ENCODE results near the gene E4F1. TPM values are rescaled to one million over a fixed set of nuclear protein-coding genes. Genes with fewer than 3 reads are reported as not detected.

The E4F1 gene
- total RNA-seq, 1 donor from 2014 or later: 12.5 TPM

DNA sequence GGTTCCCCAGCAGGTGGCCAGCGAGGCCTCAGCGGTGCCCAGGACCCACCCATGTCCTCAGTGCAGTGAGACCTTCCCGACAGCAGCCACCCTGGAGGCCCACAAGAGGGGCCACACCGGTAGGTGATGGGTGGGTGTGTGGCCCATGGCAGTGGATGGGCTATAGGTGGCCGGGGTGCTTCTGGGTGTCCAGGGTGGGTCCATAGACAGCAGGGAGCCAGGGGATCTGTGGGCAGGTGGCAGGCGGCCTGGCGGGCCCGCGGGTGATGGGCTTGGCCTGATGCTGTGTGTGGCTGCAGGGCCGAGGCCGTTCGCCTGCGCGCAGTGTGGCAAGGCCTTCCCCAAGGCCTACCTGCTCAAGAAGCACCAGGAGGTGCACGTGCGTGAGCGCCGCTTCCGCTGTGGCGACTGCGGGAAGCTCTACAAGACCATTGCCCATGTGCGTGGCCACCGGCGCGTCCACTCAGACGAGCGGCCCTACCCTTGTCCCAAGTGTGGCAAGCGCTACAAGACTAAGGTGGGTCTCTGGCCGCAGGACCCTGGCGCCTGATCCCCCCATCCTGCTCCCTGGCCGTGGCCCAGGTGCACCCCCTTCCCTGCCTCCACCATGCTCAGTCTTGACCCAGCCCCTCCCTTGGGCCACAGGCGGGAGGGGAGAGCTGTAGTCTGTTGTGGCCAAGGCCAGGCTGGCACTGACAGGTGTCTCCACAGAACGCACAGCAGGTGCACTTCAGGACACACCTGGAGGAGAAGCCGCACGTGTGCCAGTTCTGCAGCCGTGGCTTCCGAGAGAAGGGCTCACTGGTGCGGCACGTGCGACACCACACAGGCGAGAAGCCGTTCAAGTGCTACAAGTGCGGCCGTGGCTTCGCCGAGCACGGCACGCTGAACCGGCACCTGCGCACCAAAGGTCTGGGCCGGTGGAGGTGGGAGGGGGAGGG is 10.8 kb downstream of the E4F1 start:
- peaks cover 56 to 58% (median 57%) of the 10 kb centered on the region in 3 donors for H3K36me3 ChIP-seq (ENCODE audit: control insufficient read depth in 3 of 3, insufficient read depth in 3 of 3, low read length in 3 of 3)
- no peak overlapping the region for H3K27ac ChIP-seq (ENCODE audit: low read depth, low read length)
- H3K27me3 ChIP-seq (ENCODE audit: control insufficient read depth in 3 of 3, insufficient read depth in 3 of 3, low read length in 3 of 3): peaks cover 12 to 26% (median 17%) of the 10 kb centered on the region in 3 donors

DNA sequence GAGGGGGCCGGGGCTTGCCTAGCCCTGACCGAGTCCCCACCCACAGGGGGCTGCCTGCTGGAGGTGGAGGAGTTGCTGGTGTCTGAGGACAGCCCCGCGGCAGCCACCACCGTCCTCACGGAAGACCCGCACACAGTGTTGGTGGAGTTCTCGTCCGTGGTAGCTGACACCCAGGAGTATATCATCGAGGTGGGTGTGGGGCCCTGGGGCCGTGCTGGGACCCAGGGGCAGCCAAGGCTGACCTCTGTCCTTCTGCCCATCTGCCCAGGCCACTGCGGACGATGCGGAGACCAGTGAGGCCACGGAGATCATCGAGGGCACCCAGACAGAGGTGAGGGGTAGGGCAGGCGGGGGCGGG is 11.4 kb downstream of the E4F1 start:
- Histone ChIP-seq H3K27ac (ENCODE audit: low read depth, low read length) (no peak overlapping the region), H3K9ac (ENCODE audit: low read depth in 1 of 3, low read length in 3 of 3) (no peak overlapping the region), H3K36me3 (ENCODE audit: control insufficient read depth in 3 of 3, insufficient read depth in 3 of 3, low read length in 3 of 3) (peaks cover 53 to 58% (median 57%) of the 10 kb centered on the region in 3 donors), H3K9me3 (ENCODE audit: control insufficient read depth in 3 of 3, low read length in 3 of 3) (no peaks in the 10 kb centered on the region), H3K4me1 (ENCODE audit: control insufficient read depth in 3 of 3, insufficient read depth in 3 of 3, low read length in 3 of 3) (peaks cover 12 to 15% (median 12%) of the 10 kb centered on the region in 3 donors), H3K27me3 (ENCODE audit: control insufficient read depth in 3 of 3, insufficient read depth in 3 of 3, low read length in 3 of 3) (peaks cover 12 to 26% (median 17%) of the 10 kb centered on the region in 3 donors), H3K4me3 (ENCODE audit: low read length in 3 of 3) (no peak overlapping the region)

More for the DNA sequence above, 10.8 kb downstream of the E4F1 start:
- no peak overlapping the region for H3K9ac ChIP-seq (ENCODE audit: low read depth in 1 of 3, low read length in 3 of 3)
- peaks cover 12 to 15% (median 12%) of the 10 kb centered on the region in 3 donors for H3K4me1 ChIP-seq (ENCODE audit: control insufficient read depth in 3 of 3, insufficient read depth in 3 of 3, low read length in 3 of 3)
- H3K9me3 ChIP-seq (ENCODE audit: control insufficient read depth in 3 of 3, low read length in 3 of 3): no peaks in the 10 kb centered on the region
- no peak overlapping the region for H3K4me3 ChIP-seq (ENCODE audit: low read length in 3 of 3)

DNA sequence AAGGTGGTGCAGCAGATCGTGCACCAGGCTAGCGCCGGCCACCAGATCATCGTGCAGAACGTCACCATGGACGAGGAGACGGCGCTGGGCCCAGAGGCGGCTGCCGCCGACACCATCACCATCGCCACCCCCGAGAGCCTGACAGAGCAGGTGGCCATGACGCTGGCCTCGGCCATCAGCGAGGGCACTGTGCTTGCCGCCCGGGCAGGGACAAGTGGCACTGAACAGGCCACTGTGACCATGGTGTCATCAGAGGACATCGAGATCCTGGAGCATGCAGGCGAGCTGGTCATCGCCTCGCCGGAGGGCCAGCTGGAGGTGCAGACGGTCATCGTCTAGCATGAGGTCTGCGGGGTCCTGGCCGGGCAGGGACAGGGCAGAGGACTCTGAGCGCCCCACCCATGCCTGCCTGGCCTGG is 11.9 kb downstream of the E4F1 start:
- no peak overlapping the region for H3K9ac ChIP-seq (ENCODE audit: low read depth in 1 of 3, low read length in 3 of 3)
- H3K27ac ChIP-seq (ENCODE audit: low read depth, low read length): no peak overlapping the region
- H3K27me3 ChIP-seq (ENCODE audit: control insufficient read depth in 3 of 3, insufficient read depth in 3 of 3, low read length in 3 of 3): peaks cover 12 to 26% (median 17%) of the 10 kb centered on the region in 3 donors
- peaks cover 50 to 55% (median 54%) of the 10 kb centered on the region in 3 donors for H3K36me3 ChIP-seq (ENCODE audit: control insufficient read depth in 3 of 3, insufficient read depth in 3 of 3, low read length in 3 of 3)
- peaks cover 12 to 15% (median 12%) of the 10 kb centered on the region in 3 donors for H3K4me1 ChIP-seq (ENCODE audit: control insufficient read depth in 3 of 3, insufficient read depth in 3 of 3, low read length in 3 of 3)
- no peak overlapping the region for H3K4me3 ChIP-seq (ENCODE audit: low read length in 3 of 3)
- no peaks in the 10 kb centered on the region for H3K9me3 ChIP-seq (ENCODE audit: control insufficient read depth in 3 of 3, low read length in 3 of 3)

DNA sequence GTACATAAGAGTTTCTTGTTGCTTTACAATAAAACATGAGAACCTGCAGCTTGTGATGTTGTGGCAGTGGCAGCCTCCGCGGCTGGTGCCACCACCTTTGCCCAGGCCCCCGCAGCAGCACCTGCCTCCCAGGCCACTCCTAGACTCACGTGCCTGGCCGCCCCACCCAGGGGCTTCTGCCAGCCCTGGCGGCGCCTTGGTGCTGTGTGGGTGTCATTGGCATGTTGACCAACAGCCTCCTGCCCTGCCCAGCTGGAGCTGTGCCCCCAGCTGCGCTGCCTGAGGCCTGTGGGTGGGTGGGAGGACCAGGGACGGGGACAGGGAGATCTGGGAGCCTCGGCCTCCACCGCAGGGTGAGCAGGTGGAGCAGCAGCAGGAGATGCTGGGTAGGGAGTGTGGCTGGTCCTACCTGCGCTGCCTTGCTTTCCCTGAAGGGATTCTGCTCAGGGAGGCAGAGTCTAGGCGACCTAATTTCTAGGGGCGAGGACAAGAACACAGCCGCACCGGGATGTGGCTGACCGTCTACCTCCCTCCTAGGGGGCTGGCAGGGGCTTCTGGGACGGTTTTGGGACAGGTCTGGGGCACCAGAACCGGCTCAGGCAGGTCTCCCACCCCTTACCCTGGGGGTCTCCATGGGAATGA is 12.4 kb downstream of the E4F1 start:
- peaks cover 49 to 51% (median 50%) of the 10 kb centered on the region in 3 donors for H3K36me3 ChIP-seq (ENCODE audit: control insufficient read depth in 3 of 3, insufficient read depth in 3 of 3, low read length in 3 of 3)
- no peak overlapping the region for H3K4me3 ChIP-seq (ENCODE audit: low read length in 3 of 3)

DNA sequence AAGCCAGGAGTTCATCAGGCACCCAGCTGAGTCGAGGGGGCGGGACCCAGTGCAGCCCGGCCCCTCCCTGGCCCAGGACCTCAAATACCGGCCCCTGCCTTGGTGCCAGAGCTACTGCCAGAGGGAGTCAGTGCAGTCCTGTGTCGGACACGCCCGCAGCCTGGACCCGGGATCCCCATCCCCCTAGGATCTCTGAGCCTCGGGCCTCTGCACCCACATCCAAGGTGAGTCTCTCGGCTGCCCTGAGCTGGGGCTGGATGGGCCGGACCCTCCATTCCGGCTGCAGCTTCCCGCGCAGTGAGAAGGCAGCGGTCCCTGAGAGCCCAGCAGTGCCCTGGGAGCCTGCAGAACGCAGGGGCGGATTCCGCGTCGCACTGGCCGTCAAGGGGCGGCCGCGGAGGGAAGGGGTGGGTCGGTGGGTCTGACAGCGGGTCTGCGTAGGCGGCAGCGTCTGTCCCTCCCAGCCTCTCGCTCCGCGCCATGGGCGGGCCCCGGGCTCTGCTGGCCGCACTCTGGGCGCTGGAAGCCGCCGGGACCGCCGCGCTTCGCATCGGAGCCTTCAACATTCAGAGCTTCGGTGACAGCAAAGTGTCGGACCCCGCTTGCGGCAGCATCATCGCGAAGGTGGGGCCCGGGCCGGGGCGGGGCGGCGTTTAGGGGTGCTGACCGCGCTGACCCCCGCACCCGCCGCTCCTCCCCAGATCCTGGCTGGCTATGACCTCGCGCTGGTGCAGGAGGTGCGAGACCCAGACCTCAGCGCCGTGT is 13.1 kb downstream of the E4F1 start, which contains the start of gene DNASE1L2:
Gene DNASE1L2 (plus strand): TSS at position 108 of the 765 bp plus-strand sequence. CDS start 373 bp downstream, at position 481.
- H3K4me3 ChIP-seq (ENCODE audit: low read length in 3 of 3): peak within 1 kb of the TSS in 1 of 3 donors; percentile 6
- H3K4me1 ChIP-seq (ENCODE audit: control insufficient read depth in 3 of 3, insufficient read depth in 3 of 3, low read length in 3 of 3): peaks cover 12 to 15% (median 12%) of the 10 kb centered on the region in 3 donors
- H3K9ac ChIP-seq (ENCODE audit: low read depth in 1 of 3, low read length in 3 of 3): peak within 1 kb of the TSS in 1 of 3 donors; percentile 60
- H3K36me3 ChIP-seq (ENCODE audit: control insufficient read depth in 3 of 3, insufficient read depth in 3 of 3, low read length in 3 of 3): peaks cover 44 to 50% (median 44%) of the 10 kb centered on the region in 3 donors
- H3K9me3 ChIP-seq (ENCODE audit: control insufficient read depth in 3 of 3, low read length in 3 of 3): no peaks in the 10 kb centered on the region
- peaks cover 12 to 26% (median 17%) of the 10 kb centered on the region in 3 donors for H3K27me3 ChIP-seq (ENCODE audit: control insufficient read depth in 3 of 3, insufficient read depth in 3 of 3, low read length in 3 of 3)
- H3K27ac ChIP-seq (ENCODE audit: low read depth, low read length): no peak within 1 kb of the TSS

More for the DNA sequence above, 12.4 kb downstream of the E4F1 start:
- Histone ChIP-seq H3K9ac (ENCODE audit: low read depth in 1 of 3, low read length in 3 of 3) (no peak overlapping the region), H3K9me3 (ENCODE audit: control insufficient read depth in 3 of 3, low read length in 3 of 3) (no peaks in the 10 kb centered on the region), H3K4me1 (ENCODE audit: control insufficient read depth in 3 of 3, insufficient read depth in 3 of 3, low read length in 3 of 3) (peaks cover 12 to 15% (median 12%) of the 10 kb centered on the region in 3 donors), H3K27me3 (ENCODE audit: control insufficient read depth in 3 of 3, insufficient read depth in 3 of 3, low read length in 3 of 3) (peaks cover 12 to 26% (median 17%) of the 10 kb centered on the region in 3 donors), H3K27ac (ENCODE audit: low read depth, low read length) (no peak overlapping the region)

DNA sequence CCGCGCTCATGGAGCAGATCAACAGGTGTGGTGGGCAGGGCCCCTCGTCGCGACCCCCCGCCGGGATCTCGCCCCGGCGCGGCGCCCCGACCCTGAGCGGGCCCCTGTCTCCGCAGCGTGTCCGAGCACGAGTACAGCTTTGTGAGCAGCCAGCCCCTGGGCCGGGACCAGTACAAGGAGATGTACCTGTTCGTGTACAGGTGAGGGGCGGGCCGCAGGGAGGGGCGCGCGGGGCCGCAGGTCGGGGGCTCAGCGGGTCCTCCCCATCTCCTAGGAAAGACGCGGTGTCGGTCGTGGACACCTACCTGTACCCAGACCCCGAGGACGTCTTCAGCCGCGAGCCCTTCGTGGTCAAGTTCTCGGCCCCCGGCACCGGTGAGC is 13.7 kb downstream of the E4F1 start:
- H3K9ac ChIP-seq (ENCODE audit: low read depth in 1 of 3, low read length in 3 of 3): no peak overlapping the region
- no peaks in the 10 kb centered on the region for H3K9me3 ChIP-seq (ENCODE audit: control insufficient read depth in 3 of 3, low read length in 3 of 3)
- no peak overlapping the region for H3K4me3 ChIP-seq (ENCODE audit: low read length in 3 of 3)
- H3K27me3 ChIP-seq (ENCODE audit: control insufficient read depth in 3 of 3, insufficient read depth in 3 of 3, low read length in 3 of 3): peaks cover 12 to 26% (median 17%) of the 10 kb centered on the region in 3 donors
- peaks cover 12 to 15% (median 12%) of the 10 kb centered on the region in 3 donors for H3K4me1 ChIP-seq (ENCODE audit: control insufficient read depth in 3 of 3, insufficient read depth in 3 of 3, low read length in 3 of 3)
- no peak overlapping the region for H3K27ac ChIP-seq (ENCODE audit: low read depth, low read length)
- H3K36me3 ChIP-seq (ENCODE audit: control insufficient read depth in 3 of 3, insufficient read depth in 3 of 3, low read length in 3 of 3): peaks cover 39 to 45% (median 41%) of the 10 kb centered on the region in 3 donors

DNA sequence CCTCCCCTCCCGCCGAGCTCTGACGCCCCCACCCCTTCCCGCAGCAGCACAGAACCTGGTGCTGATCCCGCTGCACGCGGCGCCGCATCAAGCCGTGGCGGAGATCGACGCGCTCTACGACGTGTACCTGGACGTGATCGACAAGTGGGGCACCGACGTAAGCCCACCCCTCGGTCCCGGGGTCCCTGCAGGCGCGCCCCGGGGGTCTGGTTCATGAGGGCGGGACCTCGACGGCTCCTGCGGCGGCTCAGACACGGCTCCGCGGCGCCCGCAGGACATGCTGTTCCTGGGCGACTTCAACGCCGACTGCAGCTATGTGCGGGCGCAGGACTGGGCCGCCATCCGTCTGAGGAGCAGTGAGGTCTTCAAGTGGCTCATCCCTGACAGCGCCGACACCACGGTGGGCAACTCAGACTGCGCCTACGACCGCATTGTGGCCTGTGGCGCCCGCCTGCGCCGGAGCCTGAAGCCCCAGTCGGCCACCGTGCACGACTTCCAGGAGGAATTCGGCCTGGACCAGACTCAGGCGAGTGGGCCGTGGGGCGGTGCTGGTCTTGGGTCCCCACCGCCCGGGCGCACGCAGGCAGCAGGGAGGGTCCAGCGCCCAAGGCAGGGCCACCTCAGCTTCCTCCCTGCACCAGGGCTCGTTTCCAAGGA is 14.2 kb downstream of the E4F1 start:
- no peak overlapping the region for H3K9ac ChIP-seq (ENCODE audit: low read depth in 1 of 3, low read length in 3 of 3)
- H3K4me3 ChIP-seq (ENCODE audit: low read length in 3 of 3): no peak overlapping the region
- H3K27me3 ChIP-seq (ENCODE audit: control insufficient read depth in 3 of 3, insufficient read depth in 3 of 3, low read length in 3 of 3): peaks cover 12 to 26% (median 17%) of the 10 kb centered on the region in 3 donors
- peaks cover 12 to 15% (median 12%) of the 10 kb centered on the region in 3 donors for H3K4me1 ChIP-seq (ENCODE audit: control insufficient read depth in 3 of 3, insufficient read depth in 3 of 3, low read length in 3 of 3)
- no peaks in the 10 kb centered on the region for H3K9me3 ChIP-seq (ENCODE audit: control insufficient read depth in 3 of 3, low read length in 3 of 3)
- peaks cover 39 to 46% (median 41%) of the 10 kb centered on the region in 3 donors for H3K36me3 ChIP-seq (ENCODE audit: control insufficient read depth in 3 of 3, insufficient read depth in 3 of 3, low read length in 3 of 3)
- H3K27ac ChIP-seq (ENCODE audit: low read depth, low read length): no peak overlapping the region

DNA sequence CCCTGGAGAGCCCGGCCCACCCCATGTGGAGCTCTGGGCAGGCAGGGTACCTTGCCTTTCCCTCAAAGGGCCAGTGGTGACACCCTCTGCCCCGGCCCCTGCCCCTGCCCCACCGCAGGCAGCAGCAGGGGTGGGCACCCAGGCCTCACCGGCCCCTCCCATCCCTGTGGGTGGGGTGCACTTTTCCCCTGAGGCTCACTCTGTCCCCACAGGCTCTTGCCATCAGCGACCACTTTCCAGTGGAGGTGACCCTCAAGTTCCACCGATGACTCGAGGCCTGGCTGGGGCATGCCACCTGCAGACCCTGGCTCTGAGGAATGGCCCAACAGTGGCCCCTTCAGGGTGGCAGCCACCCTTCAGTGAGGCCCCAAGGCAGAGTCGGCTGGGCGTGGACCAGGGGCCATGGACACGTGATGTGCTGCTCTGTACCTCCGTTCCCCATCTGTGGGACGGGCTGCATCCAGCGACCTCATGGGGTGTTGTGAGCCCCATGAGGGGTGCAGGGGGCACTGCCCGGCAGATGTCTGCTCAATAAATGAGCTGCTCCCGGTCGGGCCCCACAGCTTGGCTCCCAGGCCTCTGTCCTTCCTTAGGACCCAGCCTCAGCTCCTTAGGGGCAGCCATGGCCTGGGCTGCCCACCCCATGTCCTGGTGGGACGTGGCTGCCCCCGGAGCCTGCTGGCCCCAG is 14.9 kb downstream of the E4F1 start:
- Histone ChIP-seq H3K9me3 (ENCODE audit: control insufficient read depth in 3 of 3, low read length in 3 of 3) (no peaks in the 10 kb centered on the region), H3K4me1 (ENCODE audit: control insufficient read depth in 3 of 3, insufficient read depth in 3 of 3, low read length in 3 of 3) (peaks cover 12 to 15% (median 12%) of the 10 kb centered on the region in 3 donors), H3K36me3 (ENCODE audit: control insufficient read depth in 3 of 3, insufficient read depth in 3 of 3, low read length in 3 of 3) (peaks cover 39 to 45% (median 41%) of the 10 kb centered on the region in 3 donors), H3K27ac (ENCODE audit: low read depth, low read length) (no peak overlapping the region), H3K27me3 (ENCODE audit: control insufficient read depth in 3 of 3, insufficient read depth in 3 of 3, low read length in 3 of 3) (peaks cover 12 to 26% (median 17%) of the 10 kb centered on the region in 3 donors), H3K4me3 (ENCODE audit: low read length in 3 of 3) (no peak overlapping the region), H3K9ac (ENCODE audit: low read depth in 1 of 3, low read length in 3 of 3) (no peak overlapping the region)
